ENCODE data around the gene ARRDC1.

GRCh38 chr9:137589441-137590122 is 15.9 kb upstream of the ARRDC1 start:
- TF ChIP-seq TCF7L2 (IDR thresholded peaks at IDR 0.05; ENCODE audit: low read depth, low read length) (no peak), POLR2AphosphoS5 (IDR thresholded peaks at IDR 0.05; ENCODE audit: low read depth, low read length) (no peak), REST (IDR thresholded peaks at IDR 0.05; ENCODE audit: insufficient read depth in 1 of 2, low read depth in 2 of 2, low read length in 1 of 2) (no peak)
- TF ChIP-seq, protein P1, sequence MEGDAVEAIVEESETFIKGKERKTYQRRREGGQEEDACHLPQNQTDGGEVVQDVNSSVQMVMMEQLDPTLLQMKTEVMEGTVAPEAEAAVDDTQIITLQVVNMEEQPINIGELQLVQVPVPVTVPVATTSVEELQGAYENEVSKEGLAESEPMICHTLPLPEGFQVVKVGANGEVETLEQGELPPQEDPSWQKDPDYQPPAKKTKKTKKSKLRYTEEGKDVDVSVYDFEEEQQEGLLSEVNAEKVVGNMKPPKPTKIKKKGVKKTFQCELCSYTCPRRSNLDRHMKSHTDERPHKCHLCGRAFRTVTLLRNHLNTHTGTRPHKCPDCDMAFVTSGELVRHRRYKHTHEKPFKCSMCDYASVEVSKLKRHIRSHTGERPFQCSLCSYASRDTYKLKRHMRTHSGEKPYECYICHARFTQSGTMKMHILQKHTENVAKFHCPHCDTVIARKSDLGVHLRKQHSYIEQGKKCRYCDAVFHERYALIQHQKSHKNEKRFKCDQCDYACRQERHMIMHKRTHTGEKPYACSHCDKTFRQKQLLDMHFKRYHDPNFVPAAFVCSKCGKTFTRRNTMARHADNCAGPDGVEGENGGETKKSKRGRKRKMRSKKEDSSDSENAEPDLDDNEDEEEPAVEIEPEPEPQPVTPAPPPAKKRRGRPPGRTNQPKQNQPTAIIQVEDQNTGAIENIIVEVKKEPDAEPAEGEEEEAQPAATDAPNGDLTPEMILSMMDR (IDR thresholded peaks at IDR 0.05) = no peak
